ENCODE measurements around the gene INTS11. TPM values are rescaled to one million over a fixed set of nuclear protein-coding genes. Genes with fewer than 3 reads are reported as not detected.

Gene INTS11
- total RNA-seq, 2 donors from 2014 or later: 97.3 to 178 TPM

- Histone ChIP-seq H3K4me1 (replicated peaks) (peaks cover 32% of the 10 kb centered on the region), H3K9me3 (no peaks in the 10 kb centered on the region), H3K4me3 (peak overlapping the region in 1 of 2 donors; percentile 16), H3K36me3 (no peaks in the 10 kb centered on the region), H3K27ac (peak overlapping the region; percentile 36 to 66), H3K27me3 (replicated peaks; ENCODE audit: insufficient read depth) (no peaks in the 10 kb centered on the region)
- TF ChIP-seq CTCF (IDR thresholded peaks at IDR 0.05): peak in 1 of 4 experiments; percentile 11
- TF ChIP-seq POLR2A (IDR thresholded peaks at IDR 0.05): no peak
- TF ChIP-seq POLR2AphosphoS5 (IDR thresholded peaks at IDR 0.05): peak; percentile 73
- peak; percentile 69 for DNase-seq (ENCODE audit: low spot score)
- intact Hi-C loops (cut with DNase I): loop anchor here (5.0 kb wide), 1 partner anchor 43 kb away; the partner anchor contains the start of gene DVL1
- 21% methylated on average over 27 of the region's 29 CpGs for WGBS
Observed at GRCh38 chr1:1304331-1305299, 19.8 kb downstream of the INTS11 start.

GRCh38 chr1:1303736-1304135, 20.7 kb downstream of the INTS11 start:
- 76% methylated on average over 13 of the region's 13 CpGs for WGBS
- Histone ChIP-seq H3K4me3 (no peak overlapping the region), H3K36me3 (no peaks in the 10 kb centered on the region), H3K27me3 (replicated peaks; ENCODE audit: insufficient read depth) (no peaks in the 10 kb centered on the region), H3K27ac (no peak overlapping the region), H3K9me3 (no peaks in the 10 kb centered on the region), H3K4me1 (replicated peaks) (peaks cover 25% of the 10 kb centered on the region)
- no peak for TF ChIP-seq POLR2AphosphoS5 (IDR thresholded peaks at IDR 0.05)
- TF ChIP-seq POLR2A (IDR thresholded peaks at IDR 0.05): no peak
- TF ChIP-seq CTCF (IDR thresholded peaks at IDR 0.05): no peak
- intact Hi-C loops (cut with DNase I): no loop called here
- no peak for DNase-seq (ENCODE audit: low spot score)

- WGBS: 65% methylated on average over 27 of the region's 31 CpGs
- Histone ChIP-seq H3K27ac (no peak overlapping the region), H3K27me3 (replicated peaks; ENCODE audit: insufficient read depth) (no peaks in the 10 kb centered on the region), H3K4me3 (no peak overlapping the region), H3K4me1 (replicated peaks) (peaks cover 25% of the 10 kb centered on the region), H3K36me3 (no peaks in the 10 kb centered on the region), H3K9me3 (no peaks in the 10 kb centered on the region)
- TF ChIP-seq POLR2AphosphoS5 (IDR thresholded peaks at IDR 0.05) (no peak), POLR2A (IDR thresholded peaks at IDR 0.05) (no peak), CTCF (IDR thresholded peaks at IDR 0.05) (no peak)
- DNase-seq (ENCODE audit: low spot score): no peak
- intact Hi-C loops (cut with DNase I): no loop called here
Observed at GRCh38 chr1:1302951-1303509, 21.4 kb downstream of the INTS11 start.

- 89% methylated on average over 7 of the region's 9 CpGs for WGBS
- H3K4me3 ChIP-seq: no peak overlapping the region
- intact Hi-C loops (cut with DNase I): no loop called here
- peaks cover 25% of the 10 kb centered on the region for H3K4me1 ChIP-seq (replicated peaks)
- TF ChIP-seq POLR2A (IDR thresholded peaks at IDR 0.05): no peak
- no peak for TF ChIP-seq POLR2AphosphoS5 (IDR thresholded peaks at IDR 0.05)
- TF ChIP-seq CTCF (IDR thresholded peaks at IDR 0.05): peak in 2 of 4 experiments; percentile 19 to 22
- H3K27me3 ChIP-seq (replicated peaks; ENCODE audit: insufficient read depth): no peaks in the 10 kb centered on the region
- no peak for DNase-seq (ENCODE audit: low spot score)
- H3K27ac ChIP-seq: no peak overlapping the region
- H3K9me3 ChIP-seq: no peaks in the 10 kb centered on the region
- H3K36me3 ChIP-seq: no peaks in the 10 kb centered on the region
Observed at GRCh38 chr1:1302006-1302430, 22.4 kb downstream of the INTS11 start.

All from prostate gland (tissue), 2 donors.